HG02970 (cell line): ENCODE results near the gene ZNF185.
A peak's percentile ranks its signal among the peaks of the same experiment; 100 is the strongest.

Source experiments
- ATAC-seq: cut with Tn5 transposase; IDR thresholded peaks from one replicate; pipeline ENCODE4 v1.9.1; 2021; ENCODE audit warnings: mild to moderate bottlenecking, moderate library complexity, moderate number of reproducible peaks; ENCODE audit not compliant: unreplicated experiment, low FRiP score

Gene ZNF185

DNA sequence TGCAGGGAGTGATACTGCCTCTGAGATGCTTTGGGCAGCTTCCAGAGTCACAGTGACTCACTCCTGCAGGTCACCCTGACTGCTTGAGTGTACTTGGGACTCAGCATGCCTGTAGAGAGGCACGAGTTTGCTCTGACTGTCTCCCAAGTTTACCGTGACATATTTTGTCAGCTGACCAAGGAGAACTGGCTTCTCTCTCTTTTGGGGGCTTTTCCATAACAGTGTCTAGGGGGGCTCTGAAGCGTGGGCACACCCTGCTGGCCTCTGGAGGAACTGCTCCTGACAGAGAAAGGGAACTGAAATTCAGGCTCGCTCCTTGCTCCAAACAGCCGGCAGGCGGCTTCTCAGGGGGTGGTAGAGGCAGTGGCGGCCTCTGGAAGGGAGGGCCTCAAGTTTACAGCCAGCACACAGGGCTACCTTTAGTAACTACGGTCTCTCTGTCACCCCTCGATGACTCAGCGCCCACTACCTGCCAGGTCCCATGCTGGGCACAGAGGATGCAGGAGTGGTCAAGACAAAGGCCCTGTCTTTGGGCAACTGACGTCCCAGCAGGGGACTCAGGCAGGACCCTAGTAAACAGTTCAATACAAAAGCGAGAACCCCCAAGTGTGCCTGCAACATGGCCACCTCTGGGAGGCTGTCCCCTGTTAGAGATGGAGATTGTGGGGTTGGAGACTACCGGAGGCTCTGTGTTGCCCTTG is 17.8 kb downstream of the ZNF185 start:
- ATAC-seq, result peak; percentile 61

DNA sequence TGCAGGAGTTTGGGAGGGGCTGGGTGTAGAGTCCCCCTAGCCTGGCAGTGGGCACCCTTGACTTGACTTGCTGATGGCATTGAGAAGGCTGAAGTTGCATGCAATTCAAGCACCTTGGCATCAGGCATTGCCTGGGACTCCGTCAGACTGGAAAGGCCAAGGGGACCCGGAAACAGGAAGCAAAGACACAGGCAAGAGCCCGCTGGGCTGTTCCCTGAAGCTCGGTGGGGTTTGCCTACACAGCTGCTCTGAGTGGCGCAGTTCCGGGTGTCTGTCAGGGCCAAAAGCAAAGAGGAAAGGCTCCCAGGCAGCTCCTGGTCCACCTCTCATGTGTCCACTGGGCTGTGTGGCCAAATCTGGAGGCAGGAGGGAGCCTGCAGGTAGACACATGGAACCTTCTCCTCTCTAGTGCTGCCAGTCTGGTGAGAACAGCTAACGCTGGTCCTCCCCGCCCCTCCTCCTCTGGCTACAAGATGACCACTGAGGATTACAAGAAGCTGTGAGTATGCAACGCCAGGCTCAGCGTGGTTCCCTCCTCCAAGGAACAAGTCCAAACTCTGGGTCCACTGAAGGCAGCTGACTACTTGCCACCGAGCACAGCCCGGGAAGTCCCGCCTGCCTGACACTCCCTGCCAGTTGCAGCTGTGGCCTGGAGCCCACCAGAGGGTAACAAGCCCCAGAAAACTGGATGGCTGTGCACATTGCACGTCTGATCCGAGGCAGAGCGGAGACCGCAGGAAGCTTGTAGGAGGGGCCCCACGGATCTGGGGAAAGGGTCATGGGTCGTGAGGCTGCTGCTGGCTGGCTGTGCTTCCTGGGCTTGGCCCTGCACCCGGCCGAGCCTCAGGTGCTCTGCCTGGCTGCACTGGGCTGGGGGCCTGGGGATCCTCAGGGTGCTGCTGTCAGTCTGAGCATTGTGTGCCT is 20.1 kb downstream of the ZNF185 start:
- no peak for ATAC-seq

GRCh38 chrX:152918707-152919106 is 20.8 kb downstream of the ZNF185 start:
- ATAC-seq, result no peak

DNA sequence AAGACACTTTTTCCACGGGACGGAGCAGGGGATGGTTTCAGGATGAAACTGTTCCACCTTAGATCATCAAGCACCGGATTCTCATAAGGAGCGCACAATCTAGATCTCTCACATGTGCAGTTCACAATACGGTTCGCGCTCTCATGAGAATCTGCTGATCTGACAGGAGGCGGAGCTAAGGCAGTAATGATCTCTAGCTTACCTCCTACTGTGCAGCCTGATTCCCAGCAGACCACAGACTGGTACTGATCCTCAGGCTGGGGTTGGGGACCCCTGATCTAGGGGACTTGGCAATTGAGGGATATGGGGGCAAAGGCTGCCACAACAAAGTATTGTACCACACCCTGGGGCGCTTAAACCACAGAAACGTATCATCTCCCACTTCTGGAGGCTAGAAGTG is 25.7 kb downstream of the ZNF185 start:
- ATAC-seq, result no peak

DNA sequence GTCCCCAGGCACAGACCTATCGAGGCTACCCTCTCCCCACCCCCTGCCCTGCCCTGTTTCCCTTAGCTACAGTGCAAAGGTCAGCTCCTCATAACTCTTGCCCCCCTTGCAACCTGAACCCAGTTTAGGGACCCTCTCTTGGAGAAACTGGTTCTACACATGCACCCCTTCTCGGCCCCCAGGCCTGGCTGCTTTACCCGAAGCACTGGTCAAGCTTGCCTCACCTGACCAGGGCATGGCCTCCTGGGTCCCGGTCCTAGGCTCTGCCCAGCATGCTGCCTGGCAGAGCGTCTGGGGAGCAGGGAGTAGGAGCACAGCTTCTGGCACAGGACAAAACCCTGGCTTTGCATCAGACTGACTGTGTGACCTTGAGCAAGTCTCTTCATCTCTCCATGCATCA is 28.0 kb downstream of the ZNF185 start:
- ATAC-seq, result no peak

DNA sequence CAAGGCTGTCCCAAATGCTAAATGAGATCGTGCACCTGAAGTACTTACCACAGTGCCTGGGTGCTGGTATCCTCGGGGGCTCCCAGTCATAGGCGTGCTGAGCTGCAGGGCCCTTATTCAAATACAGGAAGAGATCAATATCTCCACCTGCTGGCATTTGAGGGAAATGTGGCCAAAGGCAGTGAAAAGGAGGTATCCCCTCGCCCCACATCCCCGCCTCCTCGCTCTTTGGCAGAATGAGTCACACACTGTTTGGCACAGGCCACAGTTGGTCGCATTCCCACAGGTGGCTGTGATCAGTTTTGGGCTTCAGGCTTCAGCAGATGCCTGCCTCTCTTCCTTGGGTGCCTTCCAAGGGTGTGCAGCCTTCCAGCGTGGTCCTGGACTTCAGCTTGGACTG is 28.4 kb downstream of the ZNF185 start:
- no peak for ATAC-seq

DNA sequence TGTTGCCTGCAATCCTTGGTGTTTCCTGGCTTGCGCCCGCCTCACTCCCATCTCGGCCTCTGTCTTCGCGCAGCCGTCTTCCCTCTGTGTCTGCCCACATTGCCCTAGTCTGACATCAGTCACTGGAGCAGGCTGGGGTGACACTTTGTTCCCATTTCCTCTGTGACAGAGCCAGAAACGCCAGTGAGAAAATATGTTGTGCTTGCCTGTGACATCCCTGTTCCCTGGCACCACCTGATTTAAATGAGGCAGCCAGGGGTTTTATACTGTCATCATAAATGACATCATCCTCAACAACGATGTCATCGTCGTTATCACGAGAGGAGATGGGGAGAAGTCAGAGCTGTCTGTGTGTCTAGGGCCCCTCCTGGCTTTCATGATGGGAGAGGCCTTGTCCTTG is 29.1 kb downstream of the ZNF185 start:
- ATAC-seq, result no peak

- ATAC-seq, result no peak
These were observed 30.2 kb downstream of the ZNF185 start for GRCh38 chrX:152927858-152928760.

DNA sequence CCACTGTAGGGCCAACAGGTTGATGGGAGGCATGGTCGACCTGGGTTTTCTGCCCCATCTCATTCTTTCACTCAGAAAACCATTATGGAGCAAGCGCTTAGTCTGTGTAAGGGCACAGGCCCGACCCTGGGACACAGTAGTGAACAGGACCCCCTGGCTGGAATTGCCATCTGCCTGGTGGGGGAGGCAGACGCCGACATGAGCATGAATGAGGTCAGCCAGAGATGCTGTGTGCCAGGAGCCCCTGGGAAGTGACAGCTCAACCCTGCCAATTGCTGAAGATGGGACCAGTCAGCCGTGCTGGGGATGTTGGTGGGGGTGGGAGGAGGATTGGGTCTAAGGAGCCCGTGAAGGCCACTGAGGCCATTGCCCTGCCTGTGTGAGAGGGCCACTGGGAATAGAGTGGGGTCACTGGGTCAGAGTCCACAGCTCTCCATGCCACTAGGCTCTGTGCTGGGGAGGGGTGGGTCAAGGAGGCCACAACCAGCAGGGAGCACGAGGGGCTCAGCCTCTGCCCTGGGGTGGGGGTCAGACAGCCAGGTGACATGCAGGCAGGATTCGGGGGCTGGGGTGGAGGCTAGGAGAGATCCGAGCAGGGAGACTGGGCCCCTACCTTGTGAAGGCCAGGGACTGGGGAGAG is 31.0 kb downstream of the ZNF185 start:
- no peak for ATAC-seq

- ATAC-seq, result no peak
These were observed 32.0 kb downstream of the ZNF185 start for GRCh38 chrX:152929898-152930297.

GRCh38 chrX:152930516-152930915 is 32.6 kb downstream of the ZNF185 start:
- no peak for ATAC-seq

GRCh38 chrX:152932144-152932543 is 34.3 kb downstream of the ZNF185 start:
- no peak for ATAC-seq

- ATAC-seq, result no peak
These were observed 34.8 kb downstream of the ZNF185 start for GRCh38 chrX:152932598-152933175.

DNA sequence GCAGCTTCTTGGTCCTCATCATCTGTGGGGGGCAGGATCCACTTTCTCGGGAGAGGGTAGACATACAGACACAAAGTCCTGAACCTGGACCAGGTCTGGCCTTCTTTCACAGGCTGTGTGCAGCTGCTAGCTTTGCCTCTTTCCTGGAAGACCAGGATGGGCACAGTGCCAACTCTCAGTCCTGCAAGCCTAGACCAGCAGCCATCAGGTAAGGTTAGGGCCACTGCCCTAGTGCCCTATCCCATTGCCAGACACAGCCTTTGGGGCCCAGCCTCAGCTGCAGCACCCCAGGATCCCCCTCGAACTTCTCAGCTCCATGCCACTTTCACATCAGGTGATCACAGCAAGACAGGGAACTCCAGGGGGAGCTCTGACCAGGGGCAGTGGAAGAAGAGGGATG is 38.4 kb downstream of the ZNF185 start:
- ATAC-seq, result no peak

- ATAC-seq, result no peak
These were observed 39.4 kb downstream of the ZNF185 start for GRCh38 chrX:152937236-152937635.

DNA sequence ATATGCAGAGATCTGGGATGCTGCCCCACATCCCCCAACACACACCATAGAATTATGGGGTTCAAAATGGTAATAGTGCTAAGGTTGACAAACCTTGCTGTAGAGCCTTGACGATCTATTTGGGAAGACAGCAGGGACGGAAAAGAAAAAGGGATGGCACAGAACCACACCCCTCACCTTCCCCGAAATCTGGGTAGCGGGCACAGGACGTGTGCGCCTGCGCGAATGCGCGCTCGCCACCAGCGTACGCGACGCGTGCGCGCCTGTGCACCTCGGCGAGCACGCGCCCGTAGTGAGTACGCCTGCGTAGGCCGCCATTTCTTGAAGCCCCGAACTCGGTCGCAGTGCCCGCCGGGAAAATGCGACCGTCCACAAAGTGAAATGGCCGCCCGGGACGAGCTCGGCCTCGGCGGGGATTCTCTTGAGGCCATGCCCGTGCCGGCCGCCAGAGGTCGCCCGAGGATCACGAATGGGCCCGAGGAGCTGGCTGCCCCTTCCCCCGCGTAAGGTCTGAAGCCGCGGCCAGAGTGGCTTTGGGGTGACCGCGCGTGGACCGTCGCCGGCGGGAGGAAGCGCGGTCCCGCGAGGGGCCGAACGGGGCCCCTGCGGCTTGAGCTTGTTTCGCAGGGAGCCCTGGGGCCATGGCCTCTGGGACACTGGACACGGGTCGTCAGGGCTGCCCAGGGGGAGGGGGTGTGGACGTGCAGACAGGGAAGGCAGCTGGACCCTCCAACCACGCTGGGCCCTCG is 43.6 kb downstream of the ZNF185 start:
- ATAC-seq, result peak; percentile 85

DNA sequence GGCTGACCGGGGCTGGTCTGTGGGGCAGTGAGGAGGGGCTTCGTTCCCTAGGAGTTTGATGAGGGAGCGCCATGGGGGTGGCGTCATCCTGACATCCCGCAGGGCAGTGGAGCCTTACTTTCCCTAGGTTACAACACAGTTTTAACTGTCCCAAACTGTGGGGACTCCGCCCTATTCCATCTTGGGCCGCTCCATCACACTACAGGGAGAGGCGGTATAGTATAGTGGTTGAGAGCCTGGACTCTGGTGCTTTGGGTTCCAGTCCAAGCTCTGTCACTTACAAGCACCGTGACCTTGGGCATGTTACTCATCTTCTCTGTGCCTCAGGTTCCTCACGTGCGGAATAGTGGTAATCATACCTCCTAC is 44.2 kb downstream of the ZNF185 start:
- ATAC-seq, result no peak

GRCh38 chrX:152943826-152944225 is 46.0 kb downstream of the ZNF185 start:
- ATAC-seq, result no peak
